NCI-H345 treated with DMSO at 0.1 percent for 48 hours (cell line): ENCODE results near the gene PPARA.

ENCODE experiments used
- DNase-seq: peaks from one replicate; lab custom pipeline; 2025; ENCODE audit not compliant: unreplicated experiment; lab: John Stamatoyannopoulos, UW

PPARA gene

DNA sequence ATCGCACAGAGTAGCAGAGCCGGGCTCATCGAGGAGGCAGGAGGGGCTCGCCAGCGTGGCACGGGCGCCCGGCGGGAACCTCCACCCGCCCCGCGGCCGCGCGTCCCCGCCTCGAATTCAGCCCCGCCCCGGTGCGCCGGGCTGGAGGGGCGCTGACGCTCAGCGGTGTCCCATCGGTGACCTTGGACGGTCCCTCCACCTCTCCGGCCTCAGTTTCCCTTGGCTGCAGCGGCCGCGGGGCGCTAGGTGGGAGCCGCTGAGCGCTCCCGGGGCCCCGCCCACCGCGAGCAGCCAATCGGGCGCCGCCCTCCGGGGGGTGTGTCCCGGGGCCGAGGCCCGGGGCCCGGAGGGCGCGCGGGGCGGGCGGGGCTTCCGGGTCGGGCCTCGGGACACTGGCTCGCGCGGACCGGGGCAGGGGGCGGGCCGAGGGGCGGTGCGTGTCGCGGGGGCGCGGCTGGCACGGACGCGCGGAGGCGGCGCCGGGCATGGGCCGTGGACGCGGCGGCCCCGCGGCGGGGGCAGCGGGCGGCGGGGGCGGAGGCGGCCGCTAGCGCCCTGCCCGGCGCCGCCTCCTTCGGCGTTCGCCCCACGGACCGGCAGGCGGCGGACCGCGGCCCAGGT is at the start of gene PPARA:
Gene PPARA (plus strand): TSS at position 493 of the 621 bp plus-strand sequence. CDS start 47,858 bp downstream, outside the sequence.
- DNase-seq = peak; percentile 56

DNA sequence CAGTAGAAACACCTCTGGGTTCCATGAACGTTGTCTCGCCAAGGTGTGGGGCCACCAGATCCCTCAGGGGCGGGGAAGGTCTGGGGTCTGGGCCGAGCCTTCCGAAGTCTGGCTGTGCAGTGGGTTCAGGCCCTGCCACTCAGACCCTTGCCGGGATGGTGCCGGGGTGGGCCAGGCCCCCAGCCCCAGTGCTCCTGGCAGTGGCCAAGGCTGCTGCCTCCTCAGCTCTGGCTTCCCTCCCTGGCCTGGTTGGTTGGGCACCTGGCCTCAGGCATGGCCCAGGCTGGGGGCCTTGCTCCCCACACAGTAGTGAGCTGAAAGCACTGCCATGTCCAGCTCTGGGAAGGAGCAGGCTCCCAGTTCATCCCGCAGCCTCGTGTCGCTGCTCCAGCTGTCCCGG is 48.2 kb upstream of the PPARA start:
- no peak for DNase-seq

DNA sequence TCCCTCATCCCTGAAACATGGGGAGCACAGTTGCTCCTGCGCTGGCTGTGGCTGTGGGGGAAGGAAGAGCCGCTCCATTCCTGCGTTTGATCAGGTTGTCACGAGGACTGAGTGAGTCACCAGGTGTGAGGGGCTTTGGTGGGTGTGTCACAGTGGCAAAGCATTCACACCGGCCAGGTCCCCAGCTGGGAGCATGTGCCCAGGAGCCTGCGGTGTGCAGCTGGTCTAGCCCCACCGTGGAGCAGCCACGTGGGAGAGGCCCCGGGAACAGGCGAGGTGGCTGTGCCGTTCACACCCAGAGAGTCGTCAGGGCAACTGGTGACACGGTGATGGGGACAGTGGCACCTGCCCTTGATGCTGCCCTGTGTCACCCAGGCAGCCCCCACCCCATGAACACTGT is 47.6 kb upstream of the PPARA start:
- no peak for DNase-seq

GRCh38 chr22:46103181-46103580 is 47.1 kb upstream of the PPARA start:
- no peak for DNase-seq

DNA sequence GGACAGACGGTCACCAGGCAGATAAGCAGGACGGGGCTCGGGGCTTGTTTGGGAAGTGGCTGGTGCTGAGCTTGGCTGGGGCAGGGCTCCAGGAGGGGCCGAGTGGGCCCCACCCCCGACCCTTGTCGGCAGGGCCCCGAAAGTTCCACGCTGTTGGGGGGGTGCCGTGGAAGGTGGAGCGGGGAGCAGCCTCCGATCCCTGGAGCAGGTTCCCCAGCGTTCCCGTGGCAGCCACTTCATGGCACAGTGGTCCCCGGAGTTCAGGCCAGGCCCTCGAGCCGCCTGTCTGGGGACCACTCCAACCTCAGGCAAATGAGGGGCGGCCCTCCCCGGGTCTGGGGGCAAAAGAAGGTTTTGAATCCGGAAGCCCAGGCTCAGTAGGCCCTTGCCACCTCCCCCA is 46.7 kb upstream of the PPARA start:
- DNase-seq = no peak

- no peak for DNase-seq
These were observed 46.0 kb upstream of the PPARA start for GRCh38 chr22:46104170-46104880.

GRCh38 chr22:46104881-46105493 is 45.3 kb upstream of the PPARA start:
- DNase-seq = no peak

DNA sequence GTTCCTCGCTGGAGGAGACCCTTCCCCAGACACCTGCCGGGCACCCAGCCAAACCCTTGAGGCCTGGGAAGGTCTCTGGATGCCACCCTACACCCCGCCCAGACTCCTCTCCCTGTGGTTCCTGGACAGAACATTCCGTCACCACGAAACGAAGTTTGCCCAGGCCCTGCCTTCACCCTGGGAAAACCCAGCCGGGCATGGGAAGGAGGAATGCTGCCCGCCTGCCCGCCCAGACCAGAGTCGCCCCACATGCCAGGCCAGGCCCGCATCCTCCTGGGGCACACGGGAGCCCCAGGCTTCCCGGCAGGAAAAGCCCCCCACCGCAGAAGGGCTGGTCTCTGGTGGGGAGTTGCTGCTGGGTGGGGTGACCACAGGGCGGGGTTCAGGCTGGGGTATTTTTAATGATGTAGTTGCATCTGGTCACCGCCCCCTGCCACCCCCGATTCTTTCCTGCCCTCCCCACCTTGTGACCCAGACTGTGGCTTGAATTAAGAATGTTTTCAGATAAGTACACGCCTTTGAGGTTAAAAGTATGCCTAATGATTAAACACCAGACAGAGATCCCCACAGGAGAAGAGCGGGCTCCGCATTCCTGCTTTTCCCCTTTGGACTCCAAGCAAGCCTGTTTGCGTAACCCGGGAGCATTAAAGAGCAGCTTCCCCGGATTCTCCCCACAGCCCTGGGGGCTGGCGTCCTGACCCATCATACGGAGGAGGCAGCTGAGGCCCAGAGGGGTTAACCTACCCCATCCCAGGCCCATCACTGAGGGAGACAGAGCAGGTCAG is 44.6 kb upstream of the PPARA start:
- no peak for DNase-seq

DNA sequence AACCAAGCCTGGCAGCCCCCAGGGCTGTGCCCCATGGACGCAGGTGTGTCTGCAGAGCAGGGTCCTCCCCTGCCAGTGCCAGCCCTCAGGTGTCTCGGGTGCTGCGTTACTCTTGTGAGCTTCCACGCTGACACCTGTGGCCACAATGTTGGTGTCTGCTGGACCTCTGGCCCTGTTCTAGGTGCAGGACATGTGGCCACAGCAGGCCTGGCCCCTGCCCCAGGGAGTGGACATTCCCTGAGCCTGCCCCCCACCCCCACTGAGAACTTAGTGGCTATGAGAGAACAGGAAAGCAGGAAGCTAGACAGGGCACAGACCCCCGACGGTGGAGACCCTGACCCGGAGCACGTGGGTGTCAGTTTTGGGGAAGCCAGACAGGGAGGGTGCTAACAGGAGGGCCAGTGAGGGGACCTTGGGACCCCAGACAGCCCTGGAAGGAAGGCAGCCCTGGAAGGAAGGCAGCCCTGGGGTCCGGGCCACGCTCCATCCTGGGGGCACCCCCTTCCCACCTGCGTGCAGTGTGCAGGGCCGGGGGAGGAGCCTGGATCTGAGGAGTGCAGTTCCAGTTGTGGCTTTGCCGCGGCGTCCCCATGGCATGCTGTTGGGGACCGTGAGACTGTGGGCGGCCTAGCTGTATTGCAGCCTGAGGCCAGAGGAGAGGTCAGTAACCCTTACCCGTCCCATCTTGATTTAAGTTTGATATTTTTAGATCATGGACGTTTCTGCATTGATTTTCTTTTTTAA is 43.9 kb upstream of the PPARA start:
- DNase-seq = no peak

DNA sequence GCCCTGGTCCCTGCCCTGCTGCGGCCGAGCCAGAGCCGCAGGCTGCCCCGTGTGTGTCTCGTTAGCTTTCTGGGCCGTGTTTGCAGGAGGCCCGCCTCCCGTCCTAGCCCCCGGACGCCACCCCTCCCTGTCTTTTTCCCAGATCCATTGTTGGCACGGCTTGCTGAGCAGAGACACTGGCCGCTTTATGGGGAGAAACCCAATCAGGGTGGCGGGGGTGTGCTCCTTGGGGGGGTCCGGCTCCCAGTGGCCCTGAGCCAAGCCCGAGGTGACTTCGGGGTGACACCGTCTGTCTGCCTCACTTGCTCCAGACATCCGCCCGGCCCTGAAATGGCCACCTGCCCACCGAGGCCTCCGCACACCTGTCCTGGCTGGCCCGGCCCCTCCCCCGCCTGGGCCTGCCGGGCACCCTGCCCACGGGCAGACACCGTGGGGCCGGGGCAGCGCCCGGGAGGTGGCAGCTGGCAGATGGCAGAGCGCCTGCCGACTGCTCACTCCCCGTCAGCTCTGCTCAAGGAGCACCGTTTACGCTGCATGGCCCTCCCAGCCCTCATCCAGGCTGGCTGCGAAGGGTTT is 43.1 kb upstream of the PPARA start:
- DNase-seq = peak; percentile 10

DNA sequence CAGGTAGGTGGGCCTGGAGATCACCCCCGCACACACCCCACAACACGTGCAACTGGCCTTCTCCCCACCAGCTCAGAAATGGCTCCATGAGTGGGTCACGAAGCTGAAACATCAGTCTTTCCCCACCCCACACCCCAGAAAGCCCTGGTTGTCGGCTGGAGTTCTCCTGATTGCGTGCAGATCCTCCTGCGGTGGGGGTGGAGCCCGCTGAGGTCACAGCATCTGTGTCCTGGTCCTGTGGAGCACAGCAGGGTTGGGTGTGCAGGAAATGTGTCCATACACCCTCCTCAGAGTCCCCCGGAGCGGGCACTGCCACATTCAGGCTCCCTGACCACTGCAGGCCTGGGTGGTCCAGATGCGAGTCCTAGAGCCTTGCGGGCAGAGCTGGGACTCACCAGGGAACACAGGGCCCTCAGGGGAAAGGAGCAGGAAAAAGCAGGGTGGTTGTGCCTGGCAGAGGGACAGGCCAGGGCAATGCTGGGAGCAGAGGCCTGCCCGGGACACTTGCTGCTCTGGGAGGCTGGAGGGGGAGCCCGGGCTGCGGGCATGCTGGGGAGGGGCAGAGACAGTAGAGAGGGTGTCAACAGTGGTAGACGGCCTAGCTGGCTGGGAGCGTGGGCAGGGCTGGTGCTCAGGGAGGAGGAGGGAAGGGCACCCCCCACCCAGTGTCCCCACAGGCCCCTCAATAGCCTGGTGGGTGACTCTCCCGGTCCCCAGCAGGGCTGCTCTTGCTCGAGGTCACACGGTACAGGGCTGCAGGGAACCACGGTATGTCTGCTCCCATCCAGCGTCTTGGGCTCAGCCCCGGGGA is 42.4 kb upstream of the PPARA start:
- no peak for DNase-seq

DNA sequence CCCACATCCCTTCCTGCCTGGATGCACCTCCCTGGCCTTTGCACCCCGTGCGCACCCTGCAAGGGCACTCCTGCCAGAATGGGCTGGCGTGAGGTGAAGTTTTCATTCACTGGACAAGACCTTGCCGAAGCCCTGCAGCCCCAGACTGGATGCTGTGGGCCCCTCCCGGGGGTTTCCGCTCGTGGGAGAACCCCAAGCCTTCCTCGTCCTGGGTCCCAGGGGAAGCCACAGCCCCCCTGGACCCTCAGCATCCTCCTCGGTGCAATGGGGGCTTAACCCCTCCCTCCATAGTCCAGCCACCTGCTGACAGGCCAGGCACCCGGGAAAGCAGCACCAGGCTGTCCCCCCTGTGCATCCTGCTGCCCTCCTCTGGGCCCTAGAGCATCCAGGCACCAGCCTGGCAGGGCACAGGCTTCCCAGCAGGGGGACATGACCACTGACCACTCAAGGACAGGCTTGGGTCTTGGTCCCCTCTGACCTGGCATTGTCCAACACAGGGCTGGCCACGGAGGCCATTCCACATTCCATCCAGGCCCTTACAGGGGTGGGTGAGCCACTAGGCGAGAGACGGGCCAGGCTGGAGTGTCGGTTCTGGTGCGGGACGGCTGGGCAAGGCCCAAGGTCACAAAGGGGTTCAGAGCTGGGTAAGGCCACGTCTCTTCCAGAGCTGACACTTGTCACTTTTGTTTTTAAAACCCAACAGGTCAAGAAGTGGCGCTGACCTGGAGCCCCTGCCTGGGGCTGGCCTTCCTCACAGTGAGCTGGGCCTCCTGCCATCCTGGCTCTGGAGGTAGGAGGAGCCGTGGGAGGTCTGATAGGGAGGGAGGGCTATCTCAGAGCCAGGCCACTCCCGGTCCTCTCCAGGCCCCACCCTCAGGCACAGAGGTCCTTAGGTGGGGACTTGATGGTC is 41.5 kb upstream of the PPARA start:
- DNase-seq = no peak

GRCh38 chr22:46109474-46110003 is 40.8 kb upstream of the PPARA start:
- no peak for DNase-seq

GRCh38 chr22:46110215-46110614 is 40.1 kb upstream of the PPARA start:
- no peak for DNase-seq

- no peak for DNase-seq
These were observed 38.5 kb upstream of the PPARA start for GRCh38 chr22:46111645-46112306.

- no peak for DNase-seq
These were observed 37.9 kb upstream of the PPARA start for GRCh38 chr22:46112405-46112804.

- no peak for DNase-seq
These were observed 37.0 kb upstream of the PPARA start for GRCh38 chr22:46113110-46113909.
